GM23248 (cell line): ENCODE measurements around the gene ODAPH. TPM values are rescaled to one million over a fixed set of nuclear protein-coding genes. Genes with fewer than 3 reads are reported as not detected.
"Not testable (repeated sequence)": the region's sequence is repeated elsewhere in the genome, so short reads cannot be mapped to it uniquely, and the experiment has no call there.

Source experiments
- DNase-seq: peaks from one replicate; pipeline ENCODE4 v3.0.0-alpha.2; 2015
- H2AFZ ChIP-seq: fragments of 200-600 bp; sonication (generic); 2 replicates; pipeline ENCODE4 v1.6.1; 2016; ENCODE audit warnings: antibody characterized with exemption
- H3F3A ChIP-seq: fragments of 200-600 bp; sonication (generic); 2 replicates; pipeline ENCODE4 v1.6.1; 2016; ENCODE audit warnings: mild to moderate bottlenecking, antibody characterized with exemption, mixed run types; ENCODE audit not compliant: insufficient read depth
- H3K27ac ChIP-seq: fragments of 200-600 bp; sonication (generic); 2 replicates; pipeline ENCODE4 v1.5.1; 2016; ENCODE audit warnings: mild to moderate bottlenecking
- H3K27me3 ChIP-seq: fragments of 200-600 bp; sonication (generic); replicated peaks from 2 replicates; pipeline ENCODE4 v1.6.1; 2016; ENCODE audit warnings: mild to moderate bottlenecking; ENCODE audit not compliant: insufficient read depth
- H3K36me3 ChIP-seq: fragments of 200-600 bp; sonication (generic); 2 replicates; pipeline ENCODE4 v1.6.1; 2016; ENCODE audit warnings: low read depth, mild to moderate bottlenecking
- H3K4me1 ChIP-seq: fragments of 200-600 bp; sonication (generic); 2 replicates; pipeline ENCODE4 v1.6.1; 2016; ENCODE audit warnings: mild to moderate bottlenecking; ENCODE audit not compliant: insufficient read depth
- H3K4me2 ChIP-seq: fragments of 200-600 bp; sonication (generic); one replicate; pipeline ENCODE4 v1.6.1; 2016; ENCODE audit warnings: mild to moderate bottlenecking; ENCODE audit not compliant: unreplicated experiment
- H3K4me3 ChIP-seq: fragments of 200-600 bp; sonication (generic); 2 replicates; pipeline ENCODE4 v1.5.1; 2016; ENCODE audit warnings: mild to moderate bottlenecking
- H3K79me2 ChIP-seq: fragments of 200-600 bp; sonication (generic); 2 replicates; pipeline ENCODE4 v1.6.1; 2016; ENCODE audit warnings: mild to moderate bottlenecking; ENCODE audit not compliant: insufficient read depth
- H3K9ac ChIP-seq: fragments of 200-600 bp; sonication (generic); 2 replicates; pipeline ENCODE4 v1.6.1; 2016; ENCODE audit warnings: mild to moderate bottlenecking
- H3K9me2 ChIP-seq: fragments of 200-600 bp; sonication (generic); 2 replicates; pipeline ENCODE4 v1.6.1; 2016; ENCODE audit warnings: mixed run types, mild to moderate bottlenecking, moderate library complexity; ENCODE audit not compliant: insufficient read depth
- H3K9me3 ChIP-seq: fragments of 200-600 bp; sonication (generic); one replicate; pipeline ENCODE4 v1.6.1; 2017; ENCODE audit warnings: low read depth
- H4K20me1 ChIP-seq: fragments of 200-600 bp; sonication (generic); 2 replicates; pipeline ENCODE4 v1.6.0; 2016; ENCODE audit not compliant: insufficient read depth
- EZH2 ChIP-seq: fragments of 200-600 bp; sonication (generic); IDR thresholded peaks from 2 replicates; pipeline ENCODE4 v1.6.1; 2018; ENCODE audit warnings: antibody characterized with exemption, mild to moderate bottlenecking; ENCODE audit not compliant: insufficient read depth, poor library complexity, severe bottlenecking
- EZH2phosphoT487 ChIP-seq: fragments of 200-600 bp; sonication (generic); IDR thresholded peaks from 2 replicates; pipeline ENCODE4 v1.6.1; 2018; ENCODE audit warnings: antibody characterized with exemption, moderate library complexity, mild to moderate bottlenecking, low read depth; ENCODE audit not compliant: insufficient read depth
- WGBS, 2 experiments: methylation state at CpG; one replicate each; pipeline ENCODE4 v1.1.6; 2015 to 2017; ENCODE audit warnings: low lambda C conversion rate in 2 of 2, low coverage in 1 of 2; ENCODE audit errors: missing lambda C conversion rate in 2 of 2; 5-methylcytosine and 5-hydroxymethylcytosine counted together
- in situ Hi-C: fragments of 300-500 bp; cut with MboI; formaldehyde crosslinking; loops from 2 replicates; pipeline ENCODE4 v1.15.0; 2020
- polyA plus RNA-seq: library from polyadenylated mRNA; unstranded; fragments of >200 nt; fragmentation: Nextera tagmentation; extraction: Ambion mirVana; gene quantifications from 2 replicates; pipeline ENCODE4 v1.2.1, GENCODE V29; 2016
- total RNA-seq: library from RNA; depleted of rRNA; stranded (reverse); fragments of >200 nt; shearing (Covaris generic); gene quantifications from 2 replicates; pipeline ENCODE4 v1.2.3, GENCODE V29; 2014; rRNA removed

Gene ODAPH
- total RNA-seq (not detected in 2 replicates), polyA plus RNA-seq (not detected in 2 replicates)

DNA sequence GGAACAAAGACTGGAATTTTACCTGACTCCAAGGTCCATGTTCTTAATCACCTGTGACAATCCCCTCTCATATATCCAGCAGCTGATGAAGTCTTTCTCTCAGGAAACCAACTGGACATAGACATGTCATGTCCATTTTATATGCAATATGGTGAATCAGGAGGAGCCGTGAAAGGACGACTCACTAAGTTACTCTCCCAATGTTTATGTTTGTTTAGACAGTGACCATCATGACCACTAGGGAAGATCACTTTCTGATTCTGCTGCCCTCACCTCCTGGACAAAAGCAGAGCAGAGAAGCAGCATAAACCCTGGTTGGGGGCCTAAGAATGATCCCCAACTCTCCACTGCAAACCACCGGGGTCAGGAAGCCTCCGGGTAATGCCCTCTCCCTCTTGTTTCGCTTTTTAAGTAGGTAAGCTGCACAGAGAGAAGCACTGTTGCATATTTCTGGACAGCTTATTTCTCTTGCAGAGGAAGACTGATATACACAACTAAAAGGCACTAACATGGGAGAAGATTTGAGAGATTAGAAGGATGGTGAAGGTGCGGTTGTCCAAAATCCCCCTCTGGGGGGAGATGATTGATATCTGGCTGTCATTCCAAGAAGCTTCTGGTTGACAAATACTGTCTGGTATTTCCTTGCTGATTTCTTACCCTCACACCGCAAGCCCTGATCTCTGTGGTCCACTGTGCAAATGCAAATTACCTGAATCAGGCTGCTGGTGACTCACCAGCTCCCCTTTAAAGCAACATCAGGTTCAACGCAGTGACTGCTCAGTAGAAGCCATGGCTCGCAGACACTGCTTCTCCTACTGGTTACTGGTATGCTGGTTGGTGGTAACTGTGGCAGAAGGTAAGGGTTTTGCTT is at the start of gene ODAPH:
ODAPH (plus strand) TSS at position 773 of the 871 bp plus-strand sequence; CDS start at position 790, 17 bp downstream.
- peak; percentile 48 for DNase-seq
- no peak within 1 kb of the TSS for H2AFZ ChIP-seq
- H3K4me1 ChIP-seq = no peaks in the 10 kb centered on the region
- H3K36me3 ChIP-seq = no peaks in the 10 kb centered on the region
- no peaks in the 10 kb centered on the region for H3K9me2 ChIP-seq
- no peak within 1 kb of the TSS for H3K4me3 ChIP-seq
- H3K9me3 ChIP-seq = no peaks in the 10 kb centered on the region
- H3K9ac ChIP-seq = no peak within 1 kb of the TSS
- no peaks in the 10 kb centered on the region for H3K79me2 ChIP-seq
- no peak within 1 kb of the TSS for H3K27ac ChIP-seq
- H3F3A ChIP-seq = no peaks in the 10 kb centered on the region
- no peak within 1 kb of the TSS for H3K4me2 ChIP-seq
- 56 to 61% methylated on average over 9 of the region's 9 CpGs for WGBS, 2 experiments
- TF ChIP-seq EZH2phosphoT487 (no peak), EZH2 (no peak)
- in situ Hi-C loops = no loop called here
- H3K27me3 ChIP-seq = 0 out of 2 replicates have a peak, but pooled peaks cover 8% of the 10 kb centered on the region
- H4K20me1 ChIP-seq = no peaks in the 10 kb centered on the region

- H4K20me1 ChIP-seq, H3K9me2 ChIP-seq, H3K27ac ChIP-seq, H3K9me3 ChIP-seq, H3K27me3 ChIP-seq, H3K9ac ChIP-seq, DNase-seq, H2AFZ ChIP-seq, H3K4me3 ChIP-seq, H3K4me2 ChIP-seq, in situ Hi-C loops: not testable (repeated sequence)
- H3K36me3 ChIP-seq = peaks cover 16% of the 10 kb centered on the region
- peaks cover 31% of the 10 kb centered on the region for H3K4me1 ChIP-seq
- peaks cover 24% of the 10 kb centered on the region for H3F3A ChIP-seq
- peaks cover 91% of the 10 kb centered on the region for H3K79me2 ChIP-seq
- WGBS, 2 experiments = 96 to 98% methylated on average over 4 of the region's 4 CpGs
Measured at GRCh38 chr4:75509592-75509991, 46.3 kb upstream of the ODAPH start.

DNA sequence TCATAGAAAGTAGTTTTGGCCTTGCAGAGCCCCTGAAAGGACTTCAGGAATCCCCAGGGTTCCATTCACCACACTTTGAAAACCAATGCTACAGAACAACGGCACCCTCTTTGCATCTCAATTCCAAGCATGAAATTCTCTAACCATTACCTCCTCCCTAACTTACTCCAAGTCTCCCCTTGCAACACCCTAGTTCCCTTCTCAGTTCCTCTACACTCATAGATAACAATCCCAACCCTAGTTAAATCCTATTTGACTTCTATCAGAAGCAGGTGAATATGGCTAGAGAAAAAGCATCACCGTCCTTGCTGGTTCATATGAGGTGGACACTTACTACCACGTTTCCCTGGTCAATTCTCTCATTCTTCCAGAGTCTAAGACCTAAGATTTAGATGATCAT is 44.0 kb upstream of the ODAPH start:
- Histone ChIP-seq H3K27ac (peak overlapping the region; percentile 92; the same call in 1 of the 2 replicates), H2AFZ (no peak overlapping the region), H3K4me3 (peak overlapping the region; percentile 48), H3K4me1 (peaks cover 39% of the 10 kb centered on the region), H4K20me1 (no peaks in the 10 kb centered on the region), H3K4me2 (peak overlapping the region; percentile 88), H3F3A (peaks cover 33% of the 10 kb centered on the region), H3K9me3 (no peaks in the 10 kb centered on the region), H3K79me2 (peaks cover 91% of the 10 kb centered on the region), H3K27me3 (no peaks in the 10 kb centered on the region), H3K9me2 (no peaks in the 10 kb centered on the region), H3K9ac (no peak overlapping the region), H3K36me3 (peaks cover 9% of the 10 kb centered on the region; the same call in 1 of the 2 replicates)
- in situ Hi-C loops = no loop called here
- no peak for DNase-seq
- TF ChIP-seq EZH2 = no peak
- TF ChIP-seq EZH2phosphoT487 = no peak
- 68 to 74% methylated on average over 3 of the region's 3 CpGs for WGBS, 2 experiments

DNA sequence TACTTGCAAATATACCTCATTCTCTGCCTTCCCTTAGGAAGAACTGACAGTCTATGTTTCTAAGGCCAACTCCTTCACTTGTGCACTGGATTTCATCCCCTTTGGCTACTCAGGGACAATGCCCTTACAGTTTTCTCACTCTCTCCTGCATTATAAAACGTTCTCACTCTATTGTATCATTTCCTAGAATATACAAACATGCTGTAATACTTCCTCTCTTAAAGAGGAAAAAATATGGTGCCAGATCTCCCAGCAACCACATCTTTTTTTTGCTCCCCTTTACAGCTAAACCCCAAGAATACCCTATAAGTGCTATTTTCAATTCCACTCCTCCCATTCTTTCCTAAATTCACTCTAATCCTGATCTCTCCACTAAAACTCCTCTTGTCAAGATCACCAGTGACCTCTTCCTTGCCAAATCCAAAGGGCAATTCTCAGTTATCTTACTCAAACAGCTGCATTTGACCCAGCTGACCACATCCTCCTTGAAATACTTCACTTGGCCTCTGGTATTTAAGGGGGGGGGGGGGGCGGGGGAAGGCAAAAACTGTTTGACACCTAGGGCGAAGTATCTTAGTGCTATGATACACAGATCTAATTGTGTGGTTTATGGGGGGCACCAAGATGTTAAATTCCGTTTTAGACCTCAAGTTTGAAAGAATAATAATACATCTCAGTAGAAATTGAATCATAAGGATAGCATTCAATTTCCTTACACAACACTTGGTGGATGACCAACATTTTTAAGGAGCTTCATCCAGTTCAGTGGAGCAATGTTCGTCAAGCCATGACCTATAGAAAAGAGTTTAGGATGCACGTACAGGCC is 43.3 kb upstream of the ODAPH start:
- no peak for TF ChIP-seq EZH2
- no peak for TF ChIP-seq EZH2phosphoT487
- H3F3A ChIP-seq = peaks cover 33% of the 10 kb centered on the region
- H3K4me1 ChIP-seq = peaks cover 39% of the 10 kb centered on the region
- peak overlapping the region; percentile 96 for H2AFZ ChIP-seq
- peak overlapping the region; percentile 90 for H3K9ac ChIP-seq
- H3K4me2 ChIP-seq = peak overlapping the region; percentile 88
- H3K27ac ChIP-seq = peak overlapping the region; percentile 92
- peaks cover 6% of the 10 kb centered on the region for H3K36me3 ChIP-seq
- H3K79me2 ChIP-seq = peaks cover 90% of the 10 kb centered on the region
- H3K9me2 ChIP-seq = no peaks in the 10 kb centered on the region
- H3K9me3 ChIP-seq = no peaks in the 10 kb centered on the region
- H3K27me3 ChIP-seq = no peaks in the 10 kb centered on the region
- in situ Hi-C loops = no loop called here
- peak; percentile 63 for DNase-seq
- H4K20me1 ChIP-seq = no peaks in the 10 kb centered on the region
- 54 to 60% methylated on average over 6 of the region's 6 CpGs for WGBS, 2 experiments
- H3K4me3 ChIP-seq = peak overlapping the region; percentile 93
